Testis (tissue), 3 donors: ENCODE measurements around the gene GCNA. TPM values are rescaled to one million over a fixed set of nuclear protein-coding genes. Genes with fewer than 3 reads are reported as not detected.
A peak's percentile ranks its signal among the peaks of the same experiment; 100 is the strongest.

Experiments used
- DNase-seq: peaks from one replicate; pipeline ENCODE4 v3.0.0-alpha.2; 2019
- H3K27ac ChIP-seq, 2 donors: fragments of 200-600 bp; sonication (generic); one replicate each; pipeline ENCODE4 v1.5.1; 2019
- H3K27me3 ChIP-seq: fragments of 200-600 bp; sonication (generic); one replicate; pipeline ENCODE4 v1.5.1; 2019
- H3K36me3 ChIP-seq: fragments of 200-600 bp; sonication (generic); one replicate; pipeline ENCODE4 v1.5.1; 2017; ENCODE audit warnings: low read depth; ENCODE audit errors: missing control alignments
- H3K4me1 ChIP-seq: fragments of 200-600 bp; sonication (generic); one replicate; pipeline ENCODE4 v1.5.1; 2019
- H3K4me3 ChIP-seq, 2 donors: fragments of 200-600 bp; sonication (generic); one replicate each; pipeline ENCODE4 v1.5.1; 2017 to 2019
- H3K9me3 ChIP-seq: fragments of 200-600 bp; sonication (generic); one replicate; pipeline ENCODE4 v1.5.1; 2017
- POLR2A ChIP-seq: fragments of 450-650 bp; IDR thresholded peaks from one replicate; pipeline ENCODE4 v1.6.1; 2017; ENCODE audit warnings: antibody characterized with exemption, mild to moderate bottlenecking, moderate library complexity
- WGBS, 2 donors: methylation state at CpG; one replicate each; pipeline ENCODE4 v1.1.5; 2018; 5-methylcytosine and 5-hydroxymethylcytosine counted together
- intact Hi-C: fragments of 100-400 bp; cut with DNase I; formaldehyde crosslinking; loops from one replicate; pipeline ENCODE4 v1.15.1; 2023; ENCODE audit warnings: low total_unique reads
- polyA plus RNA-seq: library from polyadenylated mRNA; stranded (reverse); fragments of 350-450 nt; fragmentation: Illumina TruSeq; extraction: RNeasy Lipid Tissue Mini Kit (QIAGEN cat#74804); gene quantifications from one replicate; pipeline ENCODE4 v1.2.3, GENCODE V29; 2014; ENCODE audit warnings: low read depth, low replicate concordance; ENCODE audit not compliant: insufficient read depth
- total RNA-seq, 2 donors: library from RNA; depleted of rRNA; stranded (reverse); fragments of >200 nt; gene quantifications; one replicate each; pipeline ENCODE4 v1.2.3, GENCODE V29; 2016
- TF ChIP-seq, protein P1 (sequence below), 3 experiments: fragments of 450-650 bp in 2 of 3; fragments of 200-600 bp in 1 of 3; sonication (generic) in 1 of 3; IDR thresholded peaks; one replicate each; pipeline ENCODE4 v1.5.1; 2016 to 2019; ENCODE audit warnings: antibody characterized with exemption in 3 of 3, mild to moderate bottlenecking in 2 of 3, moderate library complexity in 1 of 3

Gene GCNA
- total and polyA plus RNA-seq, 3 donors from 2014 or later = 18.4 to 30.7 (median 30.0) TPM

DNA sequence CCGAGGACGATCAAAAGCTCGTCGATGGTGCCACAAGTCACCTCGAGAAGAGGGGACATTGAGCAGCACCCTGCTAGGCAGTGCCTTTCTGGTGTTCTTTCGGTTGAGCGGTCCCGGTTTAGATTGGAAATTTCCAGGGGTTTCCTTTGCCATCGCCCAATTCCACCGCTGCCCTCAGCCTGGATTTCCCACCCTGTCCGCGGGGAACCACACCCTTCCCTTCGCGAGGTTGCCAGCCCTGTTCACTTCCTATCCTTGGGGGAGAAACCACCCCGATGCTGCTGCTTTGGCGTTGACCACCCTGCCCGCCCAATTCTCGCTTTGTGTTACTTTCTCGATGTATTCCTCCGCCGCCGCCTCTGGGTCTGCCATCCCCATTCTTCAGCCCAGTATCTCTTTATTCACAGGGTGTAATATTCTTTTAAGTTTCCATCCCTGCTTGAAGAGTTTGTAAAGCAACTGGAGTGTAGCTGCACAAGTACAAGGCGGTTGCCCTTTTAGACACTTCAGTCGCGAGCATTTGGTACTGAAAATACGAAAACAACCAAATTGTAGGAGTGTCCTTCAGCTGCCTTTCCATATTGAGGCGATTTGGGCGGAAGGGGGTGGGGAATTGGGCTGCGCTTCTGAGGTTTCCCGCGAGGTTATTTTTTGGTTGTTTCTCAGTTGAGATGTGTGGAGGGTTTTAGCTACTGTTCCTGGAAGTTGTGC lies 44.2 kb upstream of the GCNA start:
- WGBS, 2 donors = 0 to 2% methylated on average over 10 to 31 of the region's 31 CpGs
- intact Hi-C loops = no loop called here
- H3K4me1 ChIP-seq = no peaks in the 10 kb centered on the region
- H3K27ac ChIP-seq = peak overlapping the region; percentile 89 to 91
- peak overlapping the region; percentile 66 to 79 for H3K4me3 ChIP-seq
- H3K27me3 ChIP-seq = no peaks in the 10 kb centered on the region
- H3K9me3 ChIP-seq = no peaks in the 10 kb centered on the region
- peak; percentile 60 for DNase-seq
- H3K36me3 ChIP-seq = no peaks in the 10 kb centered on the region
- TF ChIP-seq, protein P1, sequence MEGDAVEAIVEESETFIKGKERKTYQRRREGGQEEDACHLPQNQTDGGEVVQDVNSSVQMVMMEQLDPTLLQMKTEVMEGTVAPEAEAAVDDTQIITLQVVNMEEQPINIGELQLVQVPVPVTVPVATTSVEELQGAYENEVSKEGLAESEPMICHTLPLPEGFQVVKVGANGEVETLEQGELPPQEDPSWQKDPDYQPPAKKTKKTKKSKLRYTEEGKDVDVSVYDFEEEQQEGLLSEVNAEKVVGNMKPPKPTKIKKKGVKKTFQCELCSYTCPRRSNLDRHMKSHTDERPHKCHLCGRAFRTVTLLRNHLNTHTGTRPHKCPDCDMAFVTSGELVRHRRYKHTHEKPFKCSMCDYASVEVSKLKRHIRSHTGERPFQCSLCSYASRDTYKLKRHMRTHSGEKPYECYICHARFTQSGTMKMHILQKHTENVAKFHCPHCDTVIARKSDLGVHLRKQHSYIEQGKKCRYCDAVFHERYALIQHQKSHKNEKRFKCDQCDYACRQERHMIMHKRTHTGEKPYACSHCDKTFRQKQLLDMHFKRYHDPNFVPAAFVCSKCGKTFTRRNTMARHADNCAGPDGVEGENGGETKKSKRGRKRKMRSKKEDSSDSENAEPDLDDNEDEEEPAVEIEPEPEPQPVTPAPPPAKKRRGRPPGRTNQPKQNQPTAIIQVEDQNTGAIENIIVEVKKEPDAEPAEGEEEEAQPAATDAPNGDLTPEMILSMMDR (IDR thresholded peaks at IDR 0.05) = no peak
- TF ChIP-seq POLR2A = no peak

DNA sequence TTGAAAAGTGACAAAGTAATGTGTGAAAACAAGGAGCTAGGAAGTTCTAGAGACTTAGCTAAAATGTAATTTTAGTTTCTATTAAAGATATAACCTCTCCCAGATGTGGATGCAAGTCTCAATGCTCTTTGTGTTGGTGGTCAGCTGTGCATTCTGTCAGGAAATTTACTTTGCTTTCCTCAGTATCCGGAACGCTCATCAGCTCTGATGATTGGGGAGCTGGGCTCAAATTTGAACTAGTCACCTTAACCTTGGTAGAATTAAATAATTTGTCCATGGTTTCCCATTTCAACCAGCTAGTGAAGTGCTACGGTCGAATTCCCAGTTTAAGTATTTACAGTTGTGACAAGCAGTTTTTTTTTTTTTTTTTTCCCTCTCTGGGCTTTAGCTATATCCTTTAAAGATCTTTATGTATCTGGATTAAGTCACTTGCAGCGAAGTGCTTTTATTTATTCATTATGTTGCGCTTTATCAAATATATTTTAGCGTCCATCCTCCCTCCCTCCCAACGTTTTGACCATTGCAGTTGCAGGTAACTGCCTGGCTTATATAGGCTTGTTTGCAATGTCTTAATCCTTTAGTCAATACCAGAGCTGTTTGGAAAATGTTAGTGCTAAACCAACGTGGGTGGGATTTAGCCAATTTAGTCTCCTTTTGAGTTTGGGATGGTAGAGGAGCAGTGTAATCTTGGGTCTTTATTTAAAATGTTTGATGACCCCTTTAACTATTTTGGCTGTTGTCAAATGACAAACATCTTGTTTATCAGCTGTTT lies 43.3 kb upstream of the GCNA start:
- no peak for DNase-seq
- Histone ChIP-seq H3K27ac (peak overlapping the region in 1 of 2 donors; percentile 91), H3K27me3 (no peaks in the 10 kb centered on the region), H3K4me1 (no peaks in the 10 kb centered on the region), H3K4me3 (peak overlapping the region; percentile 66 to 79), H3K36me3 (no peaks in the 10 kb centered on the region), H3K9me3 (no peaks in the 10 kb centered on the region)
- intact Hi-C loops = no loop called here
- TF ChIP-seq, protein P1 (IDR thresholded peaks at IDR 0.05) = no peak
- TF ChIP-seq POLR2A = no peak
- WGBS, 2 donors = 1 to 3% methylated on average over 9 of the region's 9 CpGs

DNA sequence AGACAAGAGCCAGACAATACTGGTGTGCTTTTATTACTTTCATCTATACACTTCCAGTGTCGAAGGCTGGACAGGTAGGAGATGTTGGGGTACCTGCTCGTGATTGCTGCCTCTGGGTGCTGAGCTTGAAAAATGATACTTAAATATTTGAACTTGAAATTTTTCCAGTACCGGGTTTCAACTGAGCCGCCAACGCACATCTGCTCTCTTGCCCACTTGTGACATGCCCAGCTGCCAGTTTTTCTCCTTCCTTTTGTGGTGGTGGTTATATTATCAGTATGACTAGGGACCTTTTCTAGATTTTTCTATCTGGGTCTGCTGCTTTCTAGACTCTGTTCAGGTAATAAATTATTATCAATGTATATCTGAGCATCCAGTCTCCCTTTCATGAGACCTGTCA lies 42.0 kb upstream of the GCNA start:
- no peak overlapping the region for H3K27ac ChIP-seq

DNA sequence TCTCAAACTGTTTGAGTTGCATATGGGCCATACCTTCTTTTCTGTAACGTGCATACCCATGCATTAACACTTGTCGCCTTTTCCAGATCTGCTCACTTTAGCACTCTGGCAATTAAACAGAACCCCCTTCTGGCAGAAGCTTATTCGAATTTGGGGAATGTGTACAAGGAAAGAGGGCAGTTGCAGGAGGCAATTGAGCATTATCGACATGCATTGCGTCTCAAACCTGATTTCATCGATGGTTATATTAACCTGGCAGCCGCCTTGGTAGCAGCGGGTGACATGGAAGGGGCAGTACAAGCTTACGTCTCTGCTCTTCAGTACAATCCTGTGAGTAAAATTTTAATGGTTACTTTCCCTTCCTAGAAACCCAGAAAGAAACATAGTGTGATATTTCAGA lies 40.5 kb upstream of the GCNA start:
- Histone ChIP-seq H3K27ac (no peak overlapping the region), H3K4me3 (no peak overlapping the region), H3K27me3 (no peaks in the 10 kb centered on the region), H3K9me3 (no peaks in the 10 kb centered on the region), H3K36me3 (no peaks in the 10 kb centered on the region), H3K4me1 (no peaks in the 10 kb centered on the region)
- 71% methylated on average over 9 of the region's 9 CpGs for WGBS, 2 donors
- intact Hi-C loops = no loop called here
- TF ChIP-seq, protein P1 (IDR thresholded peaks at IDR 0.05) = no peak
- no peak for TF ChIP-seq POLR2A
- DNase-seq = no peak

More for the DNA sequence above, 42.0 kb upstream of the GCNA start:
- WGBS, 2 donors = 17 to 20% methylated on average over 2 to 5 of the region's 5 CpGs
- peak; percentile 15 for DNase-seq
- intact Hi-C loops = no loop called here
- Histone ChIP-seq H3K4me1 (no peaks in the 10 kb centered on the region), H3K27me3 (no peaks in the 10 kb centered on the region), H3K9me3 (no peaks in the 10 kb centered on the region), H3K4me3 (no peak overlapping the region), H3K36me3 (no peaks in the 10 kb centered on the region)
- no peak for TF ChIP-seq POLR2A
- TF ChIP-seq, protein P1 (IDR thresholded peaks at IDR 0.05) = no peak
